ENCODE data around the gene MSN.
"Not testable (repeated sequence)": the region's sequence is repeated elsewhere in the genome, so short reads cannot be mapped to it uniquely, and the experiment has no call there.

Gene MSN

DNA sequence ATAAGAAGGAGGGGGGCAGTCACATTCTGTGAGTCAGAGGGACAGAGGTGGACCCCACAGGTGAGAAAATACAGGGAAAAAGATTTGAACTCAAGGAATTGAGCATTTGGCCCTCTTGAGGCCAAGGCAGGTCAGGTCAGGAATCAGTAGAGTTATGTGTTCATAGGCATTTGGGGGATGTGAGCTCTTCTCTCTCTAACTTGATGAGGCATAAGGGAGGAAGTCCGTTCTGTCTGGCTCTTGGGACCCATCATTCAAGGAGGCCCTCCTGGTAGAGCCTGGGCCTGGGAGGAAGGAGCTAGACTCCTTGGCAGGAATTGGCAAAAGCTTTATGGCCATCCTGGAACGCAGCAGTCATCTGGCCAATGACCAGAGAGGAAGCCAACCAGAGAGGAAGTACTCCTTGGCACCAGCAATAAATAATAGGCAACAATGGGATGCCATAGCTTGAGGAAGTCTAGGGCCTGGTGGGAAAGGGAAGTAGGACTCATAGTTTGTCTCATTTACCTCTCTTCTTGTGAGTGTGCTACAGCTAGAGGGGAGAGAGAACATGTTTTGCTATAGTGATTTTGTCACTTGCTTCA lies 53.0 kb downstream of the MSN start:
- no peak for DNase-seq
- TF ChIP-seq POLR2A (IDR thresholded peaks at IDR 0.05; ENCODE audit: low read length) (no peak), GATA1 (IDR thresholded peaks at IDR 0.05; ENCODE audit: low read depth, low read length) (no peak)

DNA sequence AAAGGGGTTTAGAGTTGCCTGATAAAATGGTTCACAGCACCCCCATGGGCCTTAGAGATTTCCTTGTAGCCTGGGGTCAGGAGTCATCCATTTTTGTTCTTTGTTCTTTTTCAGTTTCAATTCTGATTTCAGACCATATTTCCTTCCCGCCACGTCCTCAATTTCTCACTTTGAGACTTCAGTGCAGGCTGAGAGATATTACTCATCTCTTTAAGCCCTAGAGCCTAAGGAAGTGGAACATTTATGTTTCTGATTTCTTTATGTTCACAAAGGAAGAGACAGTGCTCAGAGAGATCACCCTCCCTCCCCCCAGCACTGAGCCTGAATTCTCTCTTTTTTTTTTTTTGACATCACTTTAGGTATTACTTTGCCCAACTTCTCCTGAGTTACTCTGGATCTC lies 56.3 kb downstream of the MSN start:
- no peak for TF ChIP-seq POLR2A (IDR thresholded peaks at IDR 0.05; ENCODE audit: low read length)
- no peak for TF ChIP-seq GATA1 (IDR thresholded peaks at IDR 0.05; ENCODE audit: low read depth, low read length)
- no peak for DNase-seq

DNA sequence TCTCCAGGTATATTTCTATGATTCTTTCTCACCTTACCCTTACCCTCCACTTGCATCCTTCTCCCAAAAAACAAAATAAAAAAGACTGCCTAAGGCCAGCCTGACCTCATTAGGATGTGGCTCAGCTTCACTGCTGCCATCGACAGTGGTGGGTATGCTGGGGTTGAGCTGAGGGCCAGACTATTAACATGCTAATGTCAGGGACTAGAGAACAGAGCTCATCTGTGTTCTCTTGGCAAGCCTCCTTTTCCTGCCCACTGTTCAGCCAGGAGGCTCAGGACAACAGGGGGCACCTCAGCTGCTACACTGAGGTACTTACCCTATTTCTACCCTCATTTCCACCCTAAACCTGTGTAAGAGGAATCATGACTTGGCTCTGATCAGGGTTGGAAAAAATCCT lies 59.3 kb downstream of the MSN start:
- no peak for TF ChIP-seq GATA1 (IDR thresholded peaks at IDR 0.05; ENCODE audit: low read depth, low read length)
- DNase-seq = no peak

DNA sequence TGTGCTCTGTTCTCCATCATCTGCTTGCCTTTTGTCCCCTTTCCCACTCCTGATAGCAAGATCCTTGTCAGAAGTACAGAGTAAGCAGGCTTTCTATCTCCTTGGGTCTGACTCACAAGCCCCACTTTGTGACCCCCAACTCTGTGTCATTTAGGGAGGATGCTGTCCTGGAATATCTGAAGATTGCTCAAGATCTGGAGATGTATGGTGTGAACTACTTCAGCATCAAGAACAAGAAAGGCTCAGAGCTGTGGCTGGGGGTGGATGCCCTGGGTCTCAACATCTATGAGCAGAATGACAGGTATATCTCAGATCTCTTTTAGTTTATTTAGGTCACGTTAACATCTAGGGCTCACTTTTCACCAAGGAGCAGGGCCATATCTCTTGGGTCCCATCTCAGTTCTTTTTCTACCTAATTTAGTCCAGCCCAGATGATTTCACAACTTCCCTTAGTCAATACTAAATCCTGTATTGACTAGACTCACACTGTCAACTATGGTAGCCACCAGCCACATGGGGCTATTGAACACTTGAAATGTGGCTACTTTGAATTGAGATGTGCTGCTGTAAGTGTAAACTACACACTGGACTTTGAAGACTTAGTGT lies 64.3 kb downstream of the MSN start:
- TF ChIP-seq POLR2A (IDR thresholded peaks at IDR 0.05; ENCODE audit: low read length) (no peak), GATA1 (IDR thresholded peaks at IDR 0.05; ENCODE audit: low read depth, low read length) (no peak)
- no peak for DNase-seq

- DNase-seq = no peak
- TF ChIP-seq GATA1 (IDR thresholded peaks at IDR 0.05; ENCODE audit: low read depth, low read length) = no peak
- TF ChIP-seq POLR2A (IDR thresholded peaks at IDR 0.05; ENCODE audit: low read length) = no peak
Measured at GRCh38 chrX:65740909-65741308, 73.5 kb downstream of the MSN start.

DNA sequence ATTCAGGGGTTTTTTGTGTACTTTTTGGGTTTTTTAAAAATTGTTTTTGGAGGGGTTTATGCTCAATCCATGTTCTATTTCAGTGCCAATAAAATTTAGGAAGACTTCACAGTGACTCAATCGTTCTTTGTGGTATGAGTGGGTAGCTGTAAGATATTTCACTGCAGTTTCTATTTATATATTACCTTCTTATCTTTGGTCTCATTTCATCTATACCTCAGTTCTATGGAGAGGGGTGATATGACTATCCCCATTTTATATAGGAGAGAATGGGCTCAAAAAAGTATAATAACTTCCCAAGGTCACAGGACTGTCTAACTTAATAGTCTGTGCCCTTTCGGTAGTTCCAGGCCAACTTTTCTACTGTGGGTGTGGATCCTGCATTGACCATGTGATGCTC lies 74.4 kb downstream of the MSN start:
- DNase-seq = no peak
- no peak for TF ChIP-seq GATA1 (IDR thresholded peaks at IDR 0.05; ENCODE audit: low read depth, low read length)
- TF ChIP-seq POLR2A (IDR thresholded peaks at IDR 0.05; ENCODE audit: low read length) = no peak

DNA sequence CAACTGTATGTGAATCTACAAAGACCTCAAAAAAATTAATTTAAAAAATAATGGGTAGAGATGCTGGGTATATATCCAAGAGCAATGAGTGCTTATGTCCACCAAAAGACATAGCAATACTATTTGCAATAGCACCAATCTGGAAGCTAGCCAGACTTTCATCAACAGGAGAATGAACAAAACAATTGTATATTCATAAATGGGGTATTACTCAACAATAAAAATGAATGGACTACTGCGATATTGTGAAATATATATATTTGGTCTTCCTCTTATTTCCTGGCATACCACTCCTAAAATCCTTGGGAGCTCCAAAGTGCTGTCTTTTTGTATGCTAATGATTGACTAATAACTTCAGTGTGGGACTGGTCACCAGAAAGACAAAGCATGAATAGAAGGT lies 77.5 kb downstream of the MSN start:
- no peak for DNase-seq
- no peak for TF ChIP-seq POLR2A (IDR thresholded peaks at IDR 0.05; ENCODE audit: low read length)
- TF ChIP-seq GATA1 (IDR thresholded peaks at IDR 0.05; ENCODE audit: low read depth, low read length) = no peak

GRCh38 chrX:65745427-65745826 lies 78.0 kb downstream of the MSN start:
- no peak for DNase-seq
- TF ChIP-seq POLR2A (IDR thresholded peaks at IDR 0.05; ENCODE audit: low read length) = no peak

DNA sequence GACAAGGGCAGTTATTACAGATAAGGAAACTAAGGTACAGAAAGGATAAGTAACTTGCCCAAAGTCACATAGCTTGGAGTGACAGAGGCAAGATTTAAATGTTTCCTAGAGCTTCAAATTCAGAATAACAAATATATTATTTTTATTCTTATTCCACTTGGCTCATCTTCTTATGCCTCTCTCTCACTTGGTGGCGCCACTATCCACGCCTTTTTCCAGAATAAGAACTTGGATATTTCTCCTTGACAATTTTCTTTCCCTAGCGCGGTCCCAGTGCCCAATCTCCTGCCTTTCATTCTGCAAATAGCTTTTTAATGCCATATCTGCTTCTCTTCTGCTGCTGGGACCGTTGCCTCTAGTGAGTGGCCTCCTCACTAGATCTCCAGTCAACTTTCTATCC lies 78.5 kb downstream of the MSN start:
- DNase-seq = peak; percentile 1 to 2
- no peak for TF ChIP-seq POLR2A (IDR thresholded peaks at IDR 0.05; ENCODE audit: low read length)
- no peak for TF ChIP-seq GATA1 (IDR thresholded peaks at IDR 0.05; ENCODE audit: low read depth, low read length)

GRCh38 chrX:65750674-65751469 lies 83.4 kb downstream of the MSN start:
- peak in 1 of 2 experiments; percentile 0 for DNase-seq
- TF ChIP-seq POLR2A (IDR thresholded peaks at IDR 0.05; ENCODE audit: low read length) = no peak
- TF ChIP-seq GATA1 (IDR thresholded peaks at IDR 0.05; ENCODE audit: low read depth, low read length) = no peak

- no peak for DNase-seq
- no peak for TF ChIP-seq GATA1 (IDR thresholded peaks at IDR 0.05; ENCODE audit: low read depth, low read length)
- TF ChIP-seq POLR2A (IDR thresholded peaks at IDR 0.05; ENCODE audit: low read length) = no peak
Measured at GRCh38 chrX:65751519-65751918, 84.1 kb downstream of the MSN start.

- TF ChIP-seq GATA1 (IDR thresholded peaks at IDR 0.05; ENCODE audit: low read depth, low read length) (no peak), POLR2A (IDR thresholded peaks at IDR 0.05; ENCODE audit: low read length) (no peak)
- no peak for DNase-seq
Measured at GRCh38 chrX:65752294-65752693, 84.8 kb downstream of the MSN start.

- DNase-seq = no peak
- TF ChIP-seq POLR2A (IDR thresholded peaks at IDR 0.05; ENCODE audit: low read length) (no peak), GATA1 (IDR thresholded peaks at IDR 0.05; ENCODE audit: low read depth, low read length) (no peak)
Measured at GRCh38 chrX:65755786-65756185, 88.3 kb downstream of the MSN start.

DNA sequence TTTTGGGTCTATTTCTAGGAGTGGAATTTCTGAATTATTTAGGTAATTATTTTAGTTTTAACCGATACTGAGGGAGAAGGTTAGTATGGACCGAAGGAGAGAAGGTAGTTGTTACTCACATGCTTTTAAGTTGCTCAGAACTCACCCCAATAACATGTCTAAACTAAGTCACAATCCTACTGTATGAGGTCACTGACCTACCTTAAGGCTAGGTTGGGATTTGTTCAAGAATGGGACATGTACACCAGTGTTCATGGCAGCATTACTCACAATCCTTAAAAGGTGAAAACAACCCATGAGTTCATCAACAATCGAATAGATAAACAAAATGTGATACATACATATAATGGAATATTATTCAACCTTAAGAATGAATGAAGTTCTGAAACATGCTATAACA lies 90.5 kb downstream of the MSN start:
- no peak for DNase-seq
- TF ChIP-seq GATA1 (IDR thresholded peaks at IDR 0.05; ENCODE audit: low read depth, low read length) = no peak
- TF ChIP-seq POLR2A (IDR thresholded peaks at IDR 0.05; ENCODE audit: low read length) = no peak

- DNase-seq = no peak
- TF ChIP-seq GATA1 (IDR thresholded peaks at IDR 0.05; ENCODE audit: low read depth, low read length) (no peak), POLR2A (IDR thresholded peaks at IDR 0.05; ENCODE audit: low read length) (no peak)
Measured at GRCh38 chrX:65758505-65758904, 91.1 kb downstream of the MSN start.

- not testable (repeated sequence) for DNase-seq
Measured at GRCh38 chrX:65759525-65759924, 92.1 kb downstream of the MSN start.
